ENCODE measurements around the gene LRRC10B.
A peak's percentile ranks its signal among the peaks of the same experiment; 100 is the strongest.

DNA sequence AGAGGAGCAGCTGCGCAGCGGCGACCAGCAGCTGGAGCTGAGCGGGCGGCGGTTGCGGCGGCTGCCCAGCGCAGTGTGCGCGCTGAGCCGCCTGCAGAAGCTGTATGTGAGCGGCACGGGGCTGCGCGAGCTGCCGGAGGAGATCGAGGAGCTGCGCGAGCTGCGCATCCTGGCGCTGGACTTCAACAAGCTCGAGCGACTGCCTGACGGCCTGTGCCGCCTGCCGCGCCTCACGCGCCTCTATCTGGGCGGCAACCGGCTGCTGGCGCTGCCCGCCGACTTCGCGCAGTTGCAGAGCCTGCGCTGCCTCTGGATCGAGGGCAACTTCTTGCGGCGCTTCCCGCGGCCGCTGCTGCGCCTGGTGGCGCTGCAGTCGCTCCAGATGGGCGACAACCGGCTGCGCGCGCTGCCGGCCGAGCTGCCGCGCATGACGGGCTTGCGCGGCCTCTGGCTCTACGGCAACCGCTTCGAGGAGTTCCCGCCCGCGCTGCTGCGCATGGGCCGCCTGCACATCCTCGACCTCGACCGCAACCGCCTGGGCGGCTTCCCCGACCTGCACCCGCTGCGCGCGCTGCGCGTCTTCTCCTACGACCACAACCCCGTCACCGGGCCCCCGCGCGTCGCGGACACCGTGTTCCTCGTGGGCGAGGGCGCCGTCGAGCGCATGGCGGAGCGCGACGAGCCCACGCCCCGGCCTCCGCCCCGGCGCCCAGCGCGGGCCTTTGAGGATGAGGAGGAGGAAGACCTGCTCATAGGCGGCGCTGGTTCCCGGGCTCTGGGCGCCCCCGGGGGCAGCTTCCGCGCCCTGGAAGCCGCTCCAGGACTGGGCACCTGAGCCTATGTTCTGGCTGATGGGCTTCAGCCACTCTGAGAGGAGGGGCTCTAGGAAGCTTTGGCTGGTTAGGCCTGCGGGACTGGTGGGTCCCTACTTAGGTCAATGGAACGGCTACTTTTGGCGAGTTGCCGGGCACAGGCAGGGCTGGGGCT is 787 bp downstream of the LRRC10B start:
- TF ChIP-seq, protein P1, sequence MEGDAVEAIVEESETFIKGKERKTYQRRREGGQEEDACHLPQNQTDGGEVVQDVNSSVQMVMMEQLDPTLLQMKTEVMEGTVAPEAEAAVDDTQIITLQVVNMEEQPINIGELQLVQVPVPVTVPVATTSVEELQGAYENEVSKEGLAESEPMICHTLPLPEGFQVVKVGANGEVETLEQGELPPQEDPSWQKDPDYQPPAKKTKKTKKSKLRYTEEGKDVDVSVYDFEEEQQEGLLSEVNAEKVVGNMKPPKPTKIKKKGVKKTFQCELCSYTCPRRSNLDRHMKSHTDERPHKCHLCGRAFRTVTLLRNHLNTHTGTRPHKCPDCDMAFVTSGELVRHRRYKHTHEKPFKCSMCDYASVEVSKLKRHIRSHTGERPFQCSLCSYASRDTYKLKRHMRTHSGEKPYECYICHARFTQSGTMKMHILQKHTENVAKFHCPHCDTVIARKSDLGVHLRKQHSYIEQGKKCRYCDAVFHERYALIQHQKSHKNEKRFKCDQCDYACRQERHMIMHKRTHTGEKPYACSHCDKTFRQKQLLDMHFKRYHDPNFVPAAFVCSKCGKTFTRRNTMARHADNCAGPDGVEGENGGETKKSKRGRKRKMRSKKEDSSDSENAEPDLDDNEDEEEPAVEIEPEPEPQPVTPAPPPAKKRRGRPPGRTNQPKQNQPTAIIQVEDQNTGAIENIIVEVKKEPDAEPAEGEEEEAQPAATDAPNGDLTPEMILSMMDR (conservative IDR thresholded peaks at IDR 0.05): peak; percentile 57
- TF ChIP-seq EZH2 (IDR thresholded peaks at IDR 0.05; ENCODE audit: low read depth): peak; percentile 93

Measured in PC-9 (cell line).